Keratinocyte (primary cell): ENCODE measurements around the gene DEPDC5.

ENCODE experiments used
- EZH2 ChIP-seq: IDR thresholded peaks from one replicate; pipeline ENCODE4 v1.6.1; 2012; ENCODE audit warnings: inconsistent platforms, mild to moderate bottlenecking, low read length, moderate library complexity
- TF ChIP-seq, protein P1 (sequence below), 3 experiments: IDR thresholded peaks in 1 of 3; conservative IDR thresholded peaks in 1 of 3; optimal IDR thresholded peaks in 1 of 3; 2 replicates in 2 of 3; 3 replicates in 1 of 3; pipeline versions ENCODE3 to v1.5.1; 2011; ENCODE audit warnings: low read length in 3 of 3, mild to moderate bottlenecking in 3 of 3, moderate library complexity in 2 of 3, control low read depth in 1 of 3, inconsistent platforms in 1 of 3; ENCODE audit not compliant: insufficient read depth in 2 of 3; ENCODE audit errors: extremely low read depth in 1 of 3

DNA sequence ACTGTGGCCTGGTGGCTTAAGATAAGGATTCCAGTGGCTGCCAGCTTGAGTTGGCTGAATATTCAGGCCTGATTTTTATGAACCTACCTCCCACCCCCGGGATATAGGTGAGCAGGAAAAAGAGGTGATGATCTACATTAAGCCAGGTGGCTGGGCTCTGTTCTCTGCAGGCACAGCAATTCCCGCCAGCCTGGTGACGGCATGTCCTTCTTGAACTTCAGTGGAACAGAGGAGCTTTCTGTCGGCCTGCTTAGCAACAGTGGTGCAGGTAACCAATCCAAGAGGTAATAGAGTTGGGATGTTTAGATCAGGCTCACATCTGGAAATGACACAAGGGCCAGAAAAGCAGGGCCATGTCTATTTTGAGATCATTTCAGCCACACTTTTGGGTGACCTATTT is 68.7 kb downstream of the DEPDC5 start:
- TF ChIP-seq, protein P1, sequence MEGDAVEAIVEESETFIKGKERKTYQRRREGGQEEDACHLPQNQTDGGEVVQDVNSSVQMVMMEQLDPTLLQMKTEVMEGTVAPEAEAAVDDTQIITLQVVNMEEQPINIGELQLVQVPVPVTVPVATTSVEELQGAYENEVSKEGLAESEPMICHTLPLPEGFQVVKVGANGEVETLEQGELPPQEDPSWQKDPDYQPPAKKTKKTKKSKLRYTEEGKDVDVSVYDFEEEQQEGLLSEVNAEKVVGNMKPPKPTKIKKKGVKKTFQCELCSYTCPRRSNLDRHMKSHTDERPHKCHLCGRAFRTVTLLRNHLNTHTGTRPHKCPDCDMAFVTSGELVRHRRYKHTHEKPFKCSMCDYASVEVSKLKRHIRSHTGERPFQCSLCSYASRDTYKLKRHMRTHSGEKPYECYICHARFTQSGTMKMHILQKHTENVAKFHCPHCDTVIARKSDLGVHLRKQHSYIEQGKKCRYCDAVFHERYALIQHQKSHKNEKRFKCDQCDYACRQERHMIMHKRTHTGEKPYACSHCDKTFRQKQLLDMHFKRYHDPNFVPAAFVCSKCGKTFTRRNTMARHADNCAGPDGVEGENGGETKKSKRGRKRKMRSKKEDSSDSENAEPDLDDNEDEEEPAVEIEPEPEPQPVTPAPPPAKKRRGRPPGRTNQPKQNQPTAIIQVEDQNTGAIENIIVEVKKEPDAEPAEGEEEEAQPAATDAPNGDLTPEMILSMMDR (optimal IDR thresholded peaks at IDR 0.05 in 1 of 3, IDR thresholded peaks at IDR 0.05 in 1 of 3, conservative IDR thresholded peaks at IDR 0.05 in 1 of 3; ENCODE audit: extremely low read depth in 1 of 3, insufficient read depth in 2 of 3, low read length in 3 of 3), result no peak
- no peak for TF ChIP-seq EZH2
